HPDE6-E6E7 (cell line): ENCODE results near the gene ERFL.

Experiments used
- DNase-seq: peaks from one replicate; pipeline ENCODE4 v3.0.0; 2011; ENCODE audit warnings: missing footprints; ENCODE audit errors: extremely low spot score

The ERFL gene

DNA sequence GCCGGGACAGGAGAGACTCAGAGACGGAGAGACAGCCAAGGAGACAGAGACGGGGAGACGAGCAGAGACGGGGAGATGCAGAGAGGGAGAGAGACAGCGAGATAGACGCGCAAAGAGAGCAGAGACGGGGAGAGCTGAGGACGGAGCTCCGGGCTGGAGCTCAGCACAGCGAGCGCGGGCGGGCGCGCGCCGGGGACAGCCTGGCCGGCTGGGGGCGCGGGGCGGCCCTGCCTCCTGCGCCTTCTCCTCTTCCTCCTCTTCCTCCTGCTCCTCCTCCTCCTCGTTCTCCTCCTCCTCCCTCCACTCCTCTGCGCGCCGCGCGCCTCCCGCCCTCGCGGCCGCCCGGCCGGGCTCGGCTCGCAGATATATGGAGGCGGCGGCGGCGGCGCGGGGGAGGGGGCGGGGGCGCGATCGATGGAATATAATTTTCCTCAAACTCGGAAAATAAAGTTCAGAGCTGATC lies at the start of gene ERFL:
Gene ERFL, minus strand, starts transcription at position 229 of the 463 bp plus-strand sequence. CDS start 15,530 bp downstream, outside the sequence.
- DNase-seq = no peak

DNA sequence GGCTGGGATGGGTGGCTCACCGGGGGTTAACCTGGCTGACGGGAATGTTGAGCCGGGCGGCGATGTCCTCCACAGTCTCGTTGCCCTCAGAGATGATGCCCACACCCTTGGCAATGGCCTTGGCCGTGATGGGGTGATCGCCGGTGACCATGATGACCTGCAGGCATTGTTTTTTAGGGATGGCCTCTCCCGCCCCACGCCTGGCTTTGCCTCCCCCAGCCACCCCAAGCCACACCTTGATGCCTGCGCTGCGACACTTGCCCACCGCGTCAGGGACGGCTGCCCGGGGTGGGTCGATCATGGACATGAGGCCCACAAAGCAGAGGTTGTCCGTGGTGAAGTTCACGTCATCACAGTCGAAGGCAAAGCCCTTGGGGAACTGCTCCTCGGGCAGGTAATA lies 49.7 kb upstream of the ERFL start:
- DNase-seq = no peak

DNA sequence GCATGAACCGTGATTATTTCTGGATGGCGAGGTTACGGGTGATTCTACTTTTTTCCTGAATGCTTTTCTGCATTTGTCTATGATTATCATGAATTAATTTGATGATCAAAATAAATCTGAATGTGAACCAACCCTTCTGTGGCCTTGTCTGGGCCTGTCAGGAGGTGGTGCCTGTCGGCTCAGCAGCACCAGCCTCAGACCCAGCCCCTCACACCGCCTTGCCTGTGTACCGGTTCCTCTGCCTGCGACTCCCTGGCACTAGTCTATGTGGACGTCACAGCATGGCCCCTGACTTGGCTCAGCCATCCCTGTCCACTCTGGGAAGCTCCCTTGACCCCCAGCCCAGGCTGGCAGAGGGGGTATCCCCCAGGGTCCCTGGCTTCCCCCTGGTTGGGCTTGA lies 46.4 kb upstream of the ERFL start:
- DNase-seq = no peak

DNA sequence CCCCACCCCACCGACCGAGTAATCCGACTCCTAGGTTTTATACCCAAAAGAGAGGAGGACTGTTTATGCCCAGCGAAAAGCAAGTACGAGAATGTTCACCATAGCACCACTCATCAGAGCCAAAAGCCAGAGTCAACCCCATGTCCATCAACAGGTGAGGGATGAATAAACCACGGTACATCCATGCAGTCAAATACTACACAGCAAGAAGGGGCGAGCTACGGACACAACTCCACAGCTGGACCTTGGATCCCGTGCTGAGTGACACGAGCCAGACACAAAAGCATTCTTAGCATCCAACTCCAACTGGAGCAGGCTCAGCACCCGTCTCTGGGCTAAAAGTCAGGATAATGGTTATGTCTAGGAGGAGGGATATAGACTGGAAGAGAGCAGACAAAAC lies 43.1 kb upstream of the ERFL start:
- no peak for DNase-seq

DNA sequence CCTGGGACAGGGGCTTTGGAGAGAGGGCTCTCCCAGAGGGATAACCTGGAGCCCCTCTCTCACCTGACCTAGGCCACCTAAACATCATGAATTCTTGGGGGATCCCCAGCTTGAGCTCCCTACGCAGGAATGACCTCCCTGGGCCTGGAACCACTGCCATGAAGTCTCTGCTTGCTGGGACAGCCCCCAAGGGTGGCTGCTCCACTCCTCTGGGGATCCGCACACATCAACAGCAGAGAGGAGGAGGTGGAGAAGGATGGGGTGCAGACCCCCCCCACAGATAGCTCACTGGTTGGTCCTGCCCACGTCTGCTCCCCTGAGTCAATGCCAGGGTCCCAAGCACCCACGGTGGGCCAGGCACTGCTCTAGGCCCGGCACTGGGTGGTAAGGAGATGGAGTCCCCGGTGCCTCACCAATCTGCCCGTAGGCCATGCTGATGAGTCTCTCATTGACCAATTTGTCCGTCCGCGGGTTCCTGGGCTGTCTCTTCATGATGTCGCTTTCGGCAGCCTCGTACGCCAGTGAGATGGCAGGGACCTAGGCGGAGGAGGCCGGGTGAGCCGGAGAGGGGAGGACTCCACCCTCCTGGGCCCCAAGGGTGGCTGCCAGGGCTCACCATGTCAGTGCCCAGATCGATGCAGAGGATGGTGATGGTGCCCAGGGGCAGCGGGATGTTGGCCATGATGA lies 41.7 kb upstream of the ERFL start:
- no peak for DNase-seq

DNA sequence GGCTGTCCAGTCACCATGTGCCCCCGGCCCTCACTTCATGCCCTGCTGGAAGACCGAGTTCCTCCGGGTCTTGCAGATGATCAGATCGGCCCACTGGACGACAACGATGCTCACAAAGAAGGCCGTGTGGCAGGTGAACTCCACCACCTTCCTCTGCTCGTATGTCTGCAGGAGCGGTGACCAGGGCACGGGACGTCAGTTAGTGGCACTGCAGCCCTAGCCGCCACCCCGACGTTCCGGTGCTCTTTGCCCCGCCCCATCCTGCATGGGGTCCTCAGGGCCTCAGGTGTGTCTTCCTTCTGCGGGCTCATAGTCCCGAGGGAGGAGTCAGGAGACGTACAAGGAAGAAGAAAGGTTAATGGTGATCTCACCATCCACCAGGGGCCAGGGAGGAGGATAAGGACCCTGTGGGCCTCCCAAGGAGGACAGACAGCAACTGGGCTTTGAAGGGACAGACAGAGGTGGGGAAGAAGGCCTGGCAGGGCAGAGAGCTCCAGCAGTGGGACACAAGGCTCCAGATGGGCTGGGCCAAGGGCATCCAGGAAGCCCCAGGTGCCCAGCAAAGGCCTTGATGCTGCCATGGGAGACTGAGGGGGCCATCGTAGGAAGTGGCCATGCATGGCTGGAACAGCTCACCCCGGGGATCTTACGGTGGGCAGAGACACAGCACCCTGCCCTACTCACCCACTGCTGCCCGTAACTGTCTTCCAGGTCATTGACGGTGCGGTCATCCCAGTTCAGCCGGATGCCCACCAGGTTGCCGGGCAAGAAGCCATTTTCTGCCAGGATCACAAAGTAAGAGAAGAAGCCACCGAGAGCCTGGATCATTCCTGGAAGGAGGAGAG lies 40.7 kb upstream of the ERFL start:
- DNase-seq = no peak

DNA sequence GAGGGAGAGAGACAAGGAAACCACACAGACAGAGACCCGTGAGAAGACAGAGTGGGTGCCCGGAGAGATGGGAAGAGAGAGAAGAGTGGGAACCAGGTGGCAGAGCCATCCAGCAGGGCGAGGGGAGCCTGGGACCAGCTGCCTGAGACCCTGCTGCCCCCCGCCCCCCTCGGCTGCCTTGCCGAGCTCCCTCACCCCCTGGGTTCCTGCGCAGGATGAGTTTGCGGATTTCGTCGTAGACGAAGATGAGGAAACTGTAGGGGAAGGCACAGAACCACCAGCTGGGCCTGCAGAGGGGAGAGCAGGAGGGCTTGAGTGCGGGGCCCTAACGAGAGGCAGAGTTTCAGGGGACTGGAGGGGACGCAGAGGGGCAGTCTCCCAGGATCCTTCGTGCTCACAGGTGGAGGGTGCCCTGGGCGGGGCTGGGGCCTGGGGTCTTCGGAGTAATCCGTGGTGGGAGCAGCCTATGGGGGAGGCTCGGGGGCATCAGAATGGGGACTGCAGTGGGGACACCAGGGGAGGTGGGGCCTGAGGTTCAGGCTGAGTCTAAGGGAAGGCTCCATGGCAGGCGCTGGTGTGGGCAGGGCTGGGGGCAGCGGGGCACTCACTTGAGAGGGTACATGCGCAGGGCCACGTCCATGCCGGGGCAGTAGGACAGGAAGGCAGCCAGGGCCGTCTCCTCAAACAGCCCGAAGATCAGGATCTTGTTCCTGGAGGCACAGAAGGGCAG lies 39.0 kb upstream of the ERFL start:
- DNase-seq = no peak

DNA sequence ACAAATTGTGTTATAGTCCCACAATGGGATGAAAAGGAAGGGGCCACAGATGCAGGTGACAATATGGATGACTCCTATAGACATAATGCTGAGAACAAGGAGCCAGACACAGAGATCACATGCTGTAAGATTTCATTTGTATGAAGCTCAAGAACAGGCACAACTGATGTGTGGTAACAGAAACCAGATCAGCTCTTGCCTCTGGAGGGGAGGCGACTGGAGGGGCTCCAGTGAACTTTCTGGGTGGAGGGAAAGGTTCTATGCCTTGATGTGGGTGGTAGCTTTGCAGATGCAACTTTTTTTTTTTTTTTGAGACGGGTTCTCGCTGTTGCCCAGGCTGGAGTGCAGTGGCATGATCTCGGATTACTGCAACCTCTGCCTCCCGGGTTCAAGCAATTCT lies 36.9 kb upstream of the ERFL start:
- no peak for DNase-seq

DNA sequence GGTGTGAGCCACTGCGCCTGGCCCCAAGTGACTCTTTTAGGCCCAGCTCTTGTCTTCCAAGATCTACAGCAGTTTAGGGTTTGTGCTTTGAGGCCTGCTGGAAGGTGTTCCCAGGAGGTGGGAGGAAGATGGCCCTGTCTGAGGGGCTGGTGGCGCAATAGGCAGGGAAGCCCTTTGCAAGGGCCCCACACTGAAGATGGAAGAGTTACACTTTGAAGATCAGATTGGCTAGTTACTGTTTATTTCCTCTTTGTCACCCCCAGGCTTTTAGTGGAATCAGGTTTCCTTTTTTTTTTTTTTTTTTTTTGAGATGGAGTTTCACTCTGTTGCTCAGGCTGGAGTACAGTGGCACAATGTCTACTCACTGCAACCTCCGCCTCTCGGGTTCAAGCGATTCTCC lies 32.7 kb upstream of the ERFL start:
- no peak for DNase-seq

DNA sequence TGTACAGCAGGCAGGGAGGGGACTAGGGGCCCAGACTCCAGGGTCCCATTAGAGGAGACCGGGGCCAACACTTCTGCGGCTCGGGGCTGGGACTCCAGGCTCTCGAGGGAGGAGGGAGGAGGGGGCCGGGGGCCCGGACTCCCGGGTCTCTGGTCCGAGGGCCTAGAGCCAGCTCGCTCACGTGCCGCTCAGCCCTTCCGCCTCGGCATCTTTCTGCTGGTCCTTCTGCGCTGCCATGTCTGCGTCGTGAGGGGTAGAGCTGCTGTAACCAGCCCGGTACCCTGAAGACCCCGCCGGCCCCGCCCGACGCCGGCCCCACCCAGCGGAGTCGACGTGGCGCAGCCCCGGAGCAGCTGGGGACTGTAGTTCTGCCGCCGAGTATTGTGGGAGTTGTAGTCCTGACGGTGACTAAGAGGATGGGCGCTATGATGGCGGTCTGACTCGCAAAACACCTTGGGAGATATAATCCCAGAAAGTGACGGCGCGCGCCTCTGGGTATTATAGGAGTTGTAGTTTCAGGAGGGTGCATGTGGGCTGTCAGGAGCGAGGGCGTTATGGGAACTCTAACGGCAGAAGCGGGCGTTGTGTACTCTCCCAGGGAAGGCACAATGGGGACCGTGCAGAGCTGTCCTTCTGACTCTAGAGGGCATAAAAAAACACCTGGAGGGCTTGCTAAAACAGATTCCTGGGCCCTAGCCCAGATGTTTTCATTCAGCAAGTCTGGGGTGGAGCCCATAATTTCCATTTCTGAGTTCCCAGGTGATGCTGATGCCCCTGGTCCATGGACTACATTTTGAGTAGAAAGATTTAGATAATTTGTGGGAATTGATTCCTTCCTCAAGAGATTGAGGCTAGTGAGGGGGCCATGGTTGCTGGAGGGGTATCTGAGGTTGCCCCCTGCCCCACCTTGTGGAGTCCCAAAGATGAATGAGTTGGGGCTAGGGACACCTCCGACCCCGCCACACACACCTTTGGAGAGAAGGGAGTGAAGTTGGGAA lies 31.1 kb upstream of the ERFL start, which contains the start of gene RABAC1:
Gene RABAC1, minus strand, starts transcription at position 266 of the 998 bp plus-strand sequence. Its CDS starts 29 bp downstream, at position 237.
- peak; percentile 92 for DNase-seq

DNA sequence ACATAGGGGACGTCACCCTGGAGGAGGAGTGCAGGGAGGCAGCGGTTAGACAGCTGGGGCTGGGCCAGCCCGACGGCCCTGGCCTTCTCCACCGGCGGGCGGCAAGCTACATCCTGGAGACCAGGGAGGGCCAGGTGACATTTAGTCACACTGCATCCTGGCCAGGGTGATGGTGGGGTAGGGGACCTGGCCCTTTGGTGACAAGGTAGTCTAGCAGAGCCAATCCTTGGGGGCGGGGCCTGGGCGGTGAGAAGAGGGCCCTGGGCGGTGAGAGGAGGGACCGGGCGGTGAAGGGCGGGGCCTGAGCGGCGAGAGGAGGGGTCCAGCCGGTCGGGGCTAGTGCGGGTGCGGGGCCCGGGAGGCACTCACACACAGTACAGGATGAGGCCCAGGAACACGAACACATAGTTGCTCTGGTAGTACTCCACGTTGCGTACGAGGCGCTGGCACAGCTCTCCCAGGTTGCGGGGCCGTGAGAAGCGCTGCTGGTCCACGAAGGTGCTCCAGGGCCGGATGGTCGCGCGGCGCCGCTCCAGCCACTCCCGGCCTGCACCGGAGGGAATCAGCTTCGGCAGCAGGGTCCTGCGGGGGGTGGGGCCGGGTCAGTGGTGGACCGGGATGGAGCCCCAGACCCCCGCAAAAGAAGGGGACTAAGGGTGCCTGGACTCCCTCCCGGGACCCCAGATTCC lies 30.3 kb upstream of the ERFL start:
- peak; percentile 77 for DNase-seq

DNA sequence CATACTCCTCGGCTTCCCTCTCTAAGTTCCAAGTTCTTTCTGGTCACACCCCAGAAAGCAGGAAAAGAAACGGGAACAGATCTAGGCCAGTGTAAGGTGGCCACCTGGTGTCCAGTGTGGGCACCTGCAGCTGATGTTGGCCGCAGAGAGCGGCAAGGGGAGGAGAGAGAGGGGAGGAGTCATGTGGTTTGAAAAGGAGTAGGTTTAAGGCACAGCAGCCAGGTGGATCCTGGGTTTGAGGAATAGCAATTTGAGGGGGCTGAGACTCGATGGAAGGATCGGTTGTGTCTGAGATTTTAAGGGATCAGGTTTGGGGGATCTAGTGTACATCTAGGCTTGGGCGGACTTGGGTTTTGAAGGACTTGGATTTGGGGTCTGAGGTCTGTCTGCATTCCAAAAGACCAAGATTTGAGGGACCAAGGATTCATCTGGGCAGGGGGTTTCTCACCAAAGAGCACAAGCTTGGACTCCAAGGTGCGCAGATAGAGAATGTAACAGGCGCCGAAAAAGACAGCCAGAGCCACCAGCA lies 29.7 kb upstream of the ERFL start:
- DNase-seq = peak; percentile 87

DNA sequence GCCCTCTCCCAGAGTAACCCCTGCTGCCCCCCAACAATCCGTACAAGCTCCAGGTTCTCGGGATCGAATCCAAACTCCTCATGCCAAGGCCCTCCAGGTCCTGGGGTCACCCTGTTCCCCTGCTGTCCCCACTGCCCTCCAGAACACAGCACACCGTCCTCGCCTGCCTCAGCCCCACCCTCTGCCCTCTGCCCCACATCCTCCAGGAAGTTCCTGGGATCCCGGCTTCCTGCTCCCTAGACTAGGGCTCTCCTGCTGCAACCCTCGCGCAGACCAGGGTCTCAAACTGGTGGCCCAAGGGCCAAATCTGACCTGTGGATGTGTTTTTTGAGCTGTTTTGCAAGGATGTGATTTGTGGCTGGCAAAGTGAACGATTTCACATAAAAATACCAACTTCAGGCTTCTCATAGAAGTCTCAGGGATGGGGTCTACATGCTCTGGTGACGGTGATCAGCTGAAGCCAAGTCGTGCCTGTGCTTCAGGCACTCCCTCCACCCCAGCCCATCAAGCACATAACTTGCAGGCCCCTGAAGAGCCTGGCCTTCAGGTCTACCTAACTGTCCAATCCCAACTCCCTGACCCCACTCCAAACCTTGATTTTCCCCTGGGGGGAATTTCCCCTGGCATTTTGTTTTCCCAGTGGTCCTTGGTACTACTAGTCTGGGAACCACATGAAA lies 29.1 kb upstream of the ERFL start:
- no peak for DNase-seq

DNA sequence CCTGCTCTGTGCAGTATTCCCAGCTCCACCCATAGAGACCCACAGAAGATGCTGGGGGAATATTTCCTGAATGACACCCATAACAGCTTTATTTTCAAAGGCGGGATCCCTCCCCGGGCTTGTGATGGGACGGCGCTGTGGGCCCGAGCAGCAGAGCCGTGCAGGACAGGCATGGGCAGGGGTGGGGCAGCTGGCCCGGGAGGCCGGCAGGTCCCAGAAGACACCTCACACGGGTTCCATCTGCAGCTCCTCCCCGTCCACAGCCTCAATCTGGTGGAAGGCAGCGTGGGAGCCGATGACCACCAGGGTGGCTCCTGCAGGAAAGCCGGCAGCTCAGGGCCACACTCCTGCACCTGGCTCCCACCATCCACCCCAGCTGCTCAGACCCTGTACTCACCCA lies 28.4 kb upstream of the ERFL start:
- no peak for DNase-seq

DNA sequence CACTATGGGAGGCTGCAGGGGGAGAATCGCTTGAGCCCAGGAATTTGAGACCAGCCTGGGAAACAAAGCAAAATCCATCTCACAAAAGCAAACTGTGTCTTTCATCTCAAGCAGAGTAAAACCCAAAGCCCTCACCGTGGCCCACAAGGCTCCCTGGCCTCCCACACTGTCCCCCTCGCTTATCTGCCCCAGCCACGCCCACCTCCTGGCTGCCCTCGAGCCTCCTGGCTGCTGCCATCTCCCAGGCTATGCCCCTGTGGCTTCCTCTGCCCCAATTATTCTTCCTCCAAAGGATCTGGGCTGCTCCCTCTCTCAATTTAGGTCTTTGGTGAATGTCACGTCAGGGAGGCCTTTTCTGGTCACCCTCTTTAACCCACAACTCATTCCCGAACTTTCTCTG lies 27.3 kb upstream of the ERFL start:
- DNase-seq = no peak

DNA sequence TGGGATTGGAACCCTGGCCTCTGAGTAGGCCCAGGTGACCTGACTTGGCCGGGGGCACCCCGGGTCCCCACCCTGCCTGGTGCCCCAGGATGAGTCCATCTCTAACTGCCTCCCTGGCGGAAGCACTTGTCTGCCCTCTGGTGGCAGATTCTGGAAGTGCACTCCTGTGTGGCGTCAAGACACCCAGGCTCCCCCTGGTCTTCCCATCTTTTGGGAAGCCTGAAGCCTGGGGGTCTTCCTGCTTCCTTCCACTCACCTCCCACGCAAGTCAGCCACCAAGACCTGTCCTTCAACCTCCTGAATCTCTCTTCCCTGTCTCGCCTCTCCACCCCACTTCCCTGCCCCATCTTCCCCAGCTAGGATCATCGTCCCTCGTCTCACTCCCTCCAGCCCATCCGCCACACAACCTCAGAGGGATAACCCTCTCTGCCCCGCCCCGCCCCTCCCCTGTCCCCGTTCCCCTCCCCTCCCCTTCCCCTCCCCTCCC lies 23.5 kb upstream of the ERFL start:
- peak; percentile 75 for DNase-seq

DNA sequence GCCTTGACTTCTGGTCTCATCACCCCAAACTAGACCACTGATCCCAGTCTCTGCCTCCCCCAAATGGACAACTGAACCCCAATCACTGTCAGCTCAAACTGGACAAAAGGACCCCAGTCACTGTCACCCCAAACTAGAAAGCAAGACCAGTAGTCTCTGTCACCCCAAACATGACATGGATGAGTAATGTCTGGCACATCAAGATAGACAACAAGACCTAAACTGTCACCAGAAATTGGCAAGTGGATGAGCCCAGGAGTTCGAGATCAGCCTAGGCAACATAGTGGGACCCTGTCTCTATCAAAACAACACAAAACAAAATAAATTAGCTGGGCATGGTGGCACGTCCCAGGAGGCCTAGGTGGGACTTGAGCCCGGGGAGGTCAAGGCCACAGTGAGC lies 18.8 kb upstream of the ERFL start:
- DNase-seq = no peak

DNA sequence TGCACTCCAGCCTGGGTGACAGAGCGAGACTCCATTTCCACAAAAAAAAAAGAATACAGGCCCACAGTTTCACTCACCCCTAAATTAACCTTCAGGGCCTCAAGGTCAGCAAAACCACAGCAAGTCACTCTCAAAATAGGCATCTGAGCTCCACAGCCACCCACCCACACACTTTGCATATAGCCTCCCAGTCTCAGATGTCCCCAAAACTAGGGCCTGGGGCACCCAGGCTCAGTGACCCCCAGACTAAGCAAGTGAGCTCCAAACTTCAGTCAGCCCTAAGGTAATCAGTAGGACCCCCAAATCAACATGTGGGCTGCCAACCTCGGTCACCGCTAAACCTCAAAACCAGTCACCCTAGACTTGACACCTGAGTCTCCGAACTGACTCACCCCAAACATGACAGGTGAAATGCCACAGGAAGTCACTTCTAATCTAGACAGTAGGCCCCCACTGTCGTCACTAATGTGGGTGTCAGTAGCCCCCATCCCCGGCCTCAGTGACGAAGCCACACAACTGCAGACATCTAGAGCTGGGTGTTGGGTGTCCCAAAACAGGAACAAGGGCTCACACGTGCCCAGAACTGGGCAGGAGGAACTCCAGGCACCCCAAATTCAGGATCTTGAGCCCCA lies 17.0 kb upstream of the ERFL start:
- no peak for DNase-seq

DNA sequence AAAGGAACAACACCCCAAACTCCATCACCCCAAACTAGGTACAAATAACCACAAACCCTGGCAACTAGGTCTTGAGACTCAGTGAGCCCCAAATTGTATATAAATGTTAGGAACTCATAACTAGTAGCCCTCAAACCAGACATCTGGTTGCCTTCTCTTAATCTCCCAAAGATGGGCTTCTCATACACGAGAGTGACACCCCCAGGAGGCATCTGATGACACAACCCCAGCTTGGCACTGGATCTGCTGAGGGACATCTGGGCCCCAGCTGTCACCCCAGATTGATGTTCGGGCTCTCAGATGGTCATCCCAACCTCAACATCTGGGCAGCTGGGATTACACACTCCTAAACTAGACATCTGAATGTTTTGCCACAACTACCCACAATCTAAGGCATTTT lies 16.1 kb upstream of the ERFL start:
- no peak for DNase-seq
